ENCODE data around the gene PPP1R1B. TPM values are rescaled to one million over a fixed set of nuclear protein-coding genes. Genes with fewer than 3 reads are reported as not detected.

The PPP1R1B gene
- total RNA-seq, 4 donors from 2014 or later: 43.7 to 112 (median 70.4) TPM

DNA sequence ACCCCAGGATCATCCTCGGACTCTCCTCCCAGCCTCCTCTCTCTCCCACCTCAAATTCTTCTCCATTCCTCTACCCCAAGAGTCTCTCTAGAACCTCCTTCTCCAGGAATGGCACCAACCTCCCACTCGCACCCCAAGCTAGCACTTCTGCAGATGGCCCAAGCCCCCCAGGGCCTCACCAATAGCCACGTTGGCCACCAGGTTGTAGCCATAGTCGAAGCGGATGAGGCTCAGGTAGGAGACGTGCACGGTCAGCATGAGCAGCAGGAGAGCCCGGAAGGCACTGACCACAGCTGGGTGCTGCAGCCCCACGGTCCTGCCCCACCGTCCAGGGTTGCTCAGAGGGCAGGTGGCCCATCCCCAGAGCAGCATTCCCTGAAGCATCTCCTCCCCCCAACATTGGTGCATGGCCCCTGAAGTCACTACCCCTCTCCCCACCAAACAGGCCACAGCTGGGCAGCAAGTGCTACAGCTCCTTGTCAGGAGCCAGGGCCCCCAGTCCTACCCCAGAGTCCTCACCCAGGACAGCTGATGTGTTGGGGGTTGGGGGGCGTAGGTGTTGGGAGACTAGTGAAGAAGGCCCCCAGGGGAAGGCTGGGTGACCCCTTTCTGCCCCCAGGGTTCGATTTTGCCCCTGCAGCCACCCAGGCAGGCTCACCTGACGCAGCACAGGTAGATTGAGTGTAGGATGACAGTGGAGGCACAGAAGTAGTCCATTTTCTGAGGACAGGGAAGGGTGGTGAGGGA lies 46.8 kb downstream of the PPP1R1B start:
- DNase-seq (ENCODE audit: low spot score in 2 of 2): peak in 1 of 2 donors; percentile 55
- no peak for TF ChIP-seq POLR2A (IDR thresholded peaks at IDR 0.05)
- TF ChIP-seq POLR2AphosphoS5 (IDR thresholded peaks at IDR 0.05): no peak
- TF ChIP-seq, protein P1, sequence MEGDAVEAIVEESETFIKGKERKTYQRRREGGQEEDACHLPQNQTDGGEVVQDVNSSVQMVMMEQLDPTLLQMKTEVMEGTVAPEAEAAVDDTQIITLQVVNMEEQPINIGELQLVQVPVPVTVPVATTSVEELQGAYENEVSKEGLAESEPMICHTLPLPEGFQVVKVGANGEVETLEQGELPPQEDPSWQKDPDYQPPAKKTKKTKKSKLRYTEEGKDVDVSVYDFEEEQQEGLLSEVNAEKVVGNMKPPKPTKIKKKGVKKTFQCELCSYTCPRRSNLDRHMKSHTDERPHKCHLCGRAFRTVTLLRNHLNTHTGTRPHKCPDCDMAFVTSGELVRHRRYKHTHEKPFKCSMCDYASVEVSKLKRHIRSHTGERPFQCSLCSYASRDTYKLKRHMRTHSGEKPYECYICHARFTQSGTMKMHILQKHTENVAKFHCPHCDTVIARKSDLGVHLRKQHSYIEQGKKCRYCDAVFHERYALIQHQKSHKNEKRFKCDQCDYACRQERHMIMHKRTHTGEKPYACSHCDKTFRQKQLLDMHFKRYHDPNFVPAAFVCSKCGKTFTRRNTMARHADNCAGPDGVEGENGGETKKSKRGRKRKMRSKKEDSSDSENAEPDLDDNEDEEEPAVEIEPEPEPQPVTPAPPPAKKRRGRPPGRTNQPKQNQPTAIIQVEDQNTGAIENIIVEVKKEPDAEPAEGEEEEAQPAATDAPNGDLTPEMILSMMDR (IDR thresholded peaks at IDR 0.05): no peak
- no peak for TF ChIP-seq EP300 (IDR thresholded peaks at IDR 0.05)
- Histone ChIP-seq H3K27ac (no peak overlapping the region), H3K27me3 (peaks cover 19% of the 10 kb centered on the region), H3K4me3 (no peak overlapping the region), H3K36me3 (no peaks in the 10 kb centered on the region), H3K9me3 (no peaks in the 10 kb centered on the region), H3K4me1 (peaks cover 42% of the 10 kb centered on the region)
- WGBS: 79% methylated on average over 8 of the region's 13 CpGs

DNA sequence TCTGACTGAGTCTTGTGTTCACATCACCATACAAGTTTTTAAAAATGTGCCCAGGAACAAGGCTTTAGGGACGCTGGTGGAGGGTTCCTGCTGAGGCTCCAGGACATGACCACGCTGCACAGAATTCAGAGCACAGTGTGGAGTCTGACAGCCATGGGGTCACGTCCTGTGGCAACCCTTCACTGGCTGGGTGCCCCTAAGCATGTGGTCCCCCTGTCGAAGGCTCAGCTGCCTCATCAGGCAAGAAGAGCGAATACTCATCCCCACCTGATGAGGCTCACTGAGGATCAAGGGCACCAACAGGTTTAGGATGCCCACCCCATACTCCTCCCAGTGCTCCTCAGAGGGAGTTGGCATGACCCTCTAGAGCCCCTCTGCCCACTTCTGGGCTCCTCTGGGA lies 47.4 kb downstream of the PPP1R1B start:
- no peak overlapping the region for H3K4me3 ChIP-seq
- peak in 1 of 2 donors; percentile 50 for DNase-seq (ENCODE audit: low spot score in 2 of 2)
- H3K36me3 ChIP-seq: no peaks in the 10 kb centered on the region
- peaks cover 39% of the 10 kb centered on the region for H3K4me1 ChIP-seq
- 69% methylated on average over 5 of the region's 5 CpGs for WGBS
- no peak for TF ChIP-seq EP300 (IDR thresholded peaks at IDR 0.05)
- TF ChIP-seq, protein P1 (IDR thresholded peaks at IDR 0.05): no peak
- no peak for TF ChIP-seq POLR2AphosphoS5 (IDR thresholded peaks at IDR 0.05)
- TF ChIP-seq POLR2A (IDR thresholded peaks at IDR 0.05): no peak
- H3K9me3 ChIP-seq: no peaks in the 10 kb centered on the region
- peak overlapping the region; percentile 73 for H3K27ac ChIP-seq
- H3K27me3 ChIP-seq: peaks cover 12% of the 10 kb centered on the region

DNA sequence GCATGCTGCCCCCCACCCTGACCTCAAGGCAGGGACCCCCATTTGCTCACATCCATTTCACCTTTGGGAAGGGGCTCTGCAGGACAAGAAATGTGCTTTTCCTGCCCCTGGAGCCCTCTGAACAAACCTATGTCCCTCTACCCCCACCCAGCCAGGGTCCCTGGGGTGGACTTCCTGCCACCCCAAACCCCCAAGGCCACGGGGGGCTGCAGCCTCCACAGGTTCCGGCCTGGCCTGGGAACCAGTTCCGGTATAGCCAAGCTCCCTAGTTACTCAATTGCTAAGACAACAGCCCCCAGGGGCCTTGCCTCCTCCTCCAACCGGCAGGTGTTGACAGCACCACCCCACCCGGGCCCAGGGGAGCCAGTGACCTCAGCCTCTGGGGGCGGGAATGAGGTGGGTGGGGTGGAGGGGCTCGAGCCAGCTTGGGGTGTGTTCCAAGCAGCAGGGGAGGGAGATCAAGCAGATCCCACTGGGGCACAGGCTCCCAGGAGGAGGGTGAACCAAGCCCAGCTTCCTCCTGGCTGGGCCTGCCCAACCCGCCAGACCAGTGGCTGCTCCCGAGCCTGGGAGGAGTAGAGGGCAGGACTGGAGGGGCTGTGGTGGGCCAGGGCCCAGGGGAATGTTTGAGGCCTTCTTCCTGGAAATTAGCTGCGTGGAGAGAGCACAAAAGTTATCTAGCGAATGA lies 48.1 kb downstream of the PPP1R1B start:
- H3K4me1 ChIP-seq: peaks cover 39% of the 10 kb centered on the region
- H3K9me3 ChIP-seq: no peaks in the 10 kb centered on the region
- TF ChIP-seq POLR2A (IDR thresholded peaks at IDR 0.05) (no peak), POLR2AphosphoS5 (IDR thresholded peaks at IDR 0.05) (no peak), EP300 (IDR thresholded peaks at IDR 0.05) (no peak)
- TF ChIP-seq, protein P1 (IDR thresholded peaks at IDR 0.05): no peak
- peak in 1 of 2 donors; percentile 61 for DNase-seq (ENCODE audit: low spot score in 2 of 2)
- WGBS: 32% methylated on average over 9 of the region's 11 CpGs
- H3K36me3 ChIP-seq: peaks cover 4% of the 10 kb centered on the region
- H3K27me3 ChIP-seq: peaks cover 5% of the 10 kb centered on the region
- no peak overlapping the region for H3K4me3 ChIP-seq
- peak overlapping the region; percentile 73 for H3K27ac ChIP-seq

DNA sequence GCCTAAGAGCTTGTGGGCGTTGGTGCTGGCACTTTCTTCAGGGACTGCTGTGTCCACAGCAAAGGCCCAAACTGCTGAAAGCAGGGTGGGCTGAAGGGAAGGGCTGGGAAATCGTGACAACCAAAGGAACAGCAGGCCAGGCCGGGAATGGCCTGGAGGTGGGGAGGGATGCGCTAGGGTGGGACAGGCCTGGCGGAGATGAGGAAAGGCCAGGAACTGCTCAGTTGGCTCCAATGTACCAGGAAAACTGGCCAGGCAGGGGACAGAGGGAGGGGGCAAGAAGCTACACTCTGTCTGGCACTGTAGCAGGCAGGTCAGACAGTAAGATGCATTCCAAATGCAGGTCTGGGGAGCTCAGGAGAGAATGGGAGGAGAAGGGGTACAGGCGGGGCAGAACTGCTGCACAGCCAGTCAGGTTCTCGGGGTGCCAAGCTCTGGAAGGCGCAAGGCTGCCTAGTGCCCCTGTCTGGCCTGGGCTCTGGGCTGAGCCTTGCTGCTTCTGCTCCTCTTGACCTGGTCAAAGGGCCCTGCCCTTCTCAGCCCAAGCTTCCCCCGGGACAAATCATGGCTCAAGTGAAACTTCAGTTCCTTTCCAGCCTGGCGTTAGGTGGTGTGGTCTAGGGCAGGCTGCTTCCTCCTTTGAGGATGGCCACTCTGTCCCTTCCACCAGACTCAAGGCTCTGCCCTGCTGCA lies 48.8 kb downstream of the PPP1R1B start:
- peaks cover 39% of the 10 kb centered on the region for H3K4me1 ChIP-seq
- peak overlapping the region; percentile 73 for H3K27ac ChIP-seq
- TF ChIP-seq, protein P1 (IDR thresholded peaks at IDR 0.05): no peak
- TF ChIP-seq EP300 (IDR thresholded peaks at IDR 0.05) (no peak), POLR2A (IDR thresholded peaks at IDR 0.05) (no peak), POLR2AphosphoS5 (IDR thresholded peaks at IDR 0.05) (no peak)
- H3K27me3 ChIP-seq: peaks cover 3% of the 10 kb centered on the region
- no peaks in the 10 kb centered on the region for H3K9me3 ChIP-seq
- H3K36me3 ChIP-seq: peaks cover 4% of the 10 kb centered on the region
- WGBS: 56% methylated on average over 9 of the region's 10 CpGs
- DNase-seq (ENCODE audit: low spot score in 2 of 2): no peak
- no peak overlapping the region for H3K4me3 ChIP-seq

All from suprapubic skin (tissue), 4 donors.